Spinal cord (tissue), 10 donors: ENCODE results near the gene APOA4. TPM values are rescaled to one million over a fixed set of nuclear protein-coding genes. Genes with fewer than 3 reads are reported as not detected.

Source experiments
- DNase-seq, 6 donors: peaks; one replicate each; pipeline versions ENCODE4 v3.0.0 to v3.0.0-alpha.2; 2013 to 2015; ENCODE audit warnings: low spot score in 6 of 6, low read depth in 4 of 6
- H3K27ac ChIP-seq: one replicate; pipeline ENCODE4 v1.5.1; 2013; ENCODE audit warnings: low read depth, low read length, control low read depth
- H3K27me3 ChIP-seq: one replicate; pipeline ENCODE4 v1.6.1; 2013; ENCODE audit warnings: low read length; ENCODE audit not compliant: control insufficient read depth, insufficient read depth
- H3K36me3 ChIP-seq: one replicate; pipeline ENCODE4 v1.6.1; 2013; ENCODE audit warnings: low read length; ENCODE audit not compliant: control insufficient read depth, insufficient read depth
- H3K4me1 ChIP-seq: one replicate; pipeline ENCODE4 v1.6.1; 2013; ENCODE audit warnings: low read length; ENCODE audit not compliant: control insufficient read depth, insufficient read depth
- H3K4me3 ChIP-seq: one replicate; pipeline ENCODE4 v1.5.1; 2013; ENCODE audit warnings: low read depth, low read length, control low read depth
- H3K9me3 ChIP-seq: one replicate; pipeline ENCODE4 v1.6.1; 2013; ENCODE audit warnings: low read length; ENCODE audit not compliant: control insufficient read depth, insufficient read depth
- WGBS: methylation state at CpG from one replicate; pipeline ENCODE4 v1.1.5; 2013; ENCODE audit warnings: missing lambda C conversion rate; ENCODE audit not compliant: insufficient coverage; 5-methylcytosine and 5-hydroxymethylcytosine counted together
- polyA plus RNA-seq, 2 donors: library from polyadenylated mRNA; unstranded; fragments of 120-200 nt; gene quantifications; one replicate each; pipeline ENCODE4 v1.2.1, GENCODE V29; 2013; ENCODE audit not compliant: insufficient read length in 2 of 2
- total RNA-seq, 2 donors: library from RNA; depleted of rRNA in 1 of 2; stranded (reverse); fragments of 120-200 nt in 1 of 2; fragments of >200 nt in 1 of 2; gene quantifications; one replicate each; pipeline versions ENCODE4 v1.2.3 to v1.2.4, GENCODE V29; 2013 to 2014
- donor health status: healthy.

Gene APOA4
- total and polyA plus RNA-seq, 4 donors: not detected

GRCh38 chr11:116825854-116826750 is 3.0 kb upstream of the APOA4 start:
- H3K27me3 ChIP-seq: no peaks in the 10 kb centered on the region
- peaks cover 24% of the 10 kb centered on the region for H3K4me1 ChIP-seq
- H3K27ac ChIP-seq: no peak overlapping the region
- no peak for DNase-seq
- H3K9me3 ChIP-seq: no peaks in the 10 kb centered on the region
- 88% methylated on average over 21 of the region's 22 CpGs for WGBS
- no peak overlapping the region for H3K4me3 ChIP-seq
- no peaks in the 10 kb centered on the region for H3K36me3 ChIP-seq

- no peak overlapping the region for H3K4me3 ChIP-seq
- no peak overlapping the region for H3K27ac ChIP-seq
- no peaks in the 10 kb centered on the region for H3K9me3 ChIP-seq
- no peaks in the 10 kb centered on the region for H3K27me3 ChIP-seq
- 81% methylated on average over 3 of the region's 5 CpGs for WGBS
- H3K36me3 ChIP-seq: no peaks in the 10 kb centered on the region
- DNase-seq: no peak
- H3K4me1 ChIP-seq: peaks cover 24% of the 10 kb centered on the region
Measured at GRCh38 chr11:116825434-116825833, 2.3 kb upstream of the APOA4 start.

- peaks cover 10% of the 10 kb centered on the region for H3K4me1 ChIP-seq
- H3K4me3 ChIP-seq: no peak overlapping the region
- no peaks in the 10 kb centered on the region for H3K9me3 ChIP-seq
- H3K36me3 ChIP-seq: no peaks in the 10 kb centered on the region
- DNase-seq: no peak
- H3K27me3 ChIP-seq: no peaks in the 10 kb centered on the region
- H3K27ac ChIP-seq: no peak overlapping the region
- WGBS: 63% methylated on average over 5 of the region's 5 CpGs
Measured at GRCh38 chr11:116822575-116822974, 529 bp downstream of the APOA4 start.

GRCh38 chr11:116821050-116821918 is 1.8 kb downstream of the APOA4 start:
- no peak overlapping the region for H3K4me3 ChIP-seq
- WGBS: 94% methylated on average over 51 of the region's 51 CpGs
- H3K4me1 ChIP-seq: peaks cover 10% of the 10 kb centered on the region
- H3K27me3 ChIP-seq: no peaks in the 10 kb centered on the region
- H3K9me3 ChIP-seq: no peaks in the 10 kb centered on the region
- no peak overlapping the region for H3K27ac ChIP-seq
- no peak for DNase-seq
- H3K36me3 ChIP-seq: no peaks in the 10 kb centered on the region

GRCh38 chr11:116819049-116819448 is 4.1 kb downstream of the APOA4 start:
- no peak for DNase-seq
- H3K27me3 ChIP-seq: no peaks in the 10 kb centered on the region
- H3K9me3 ChIP-seq: no peaks in the 10 kb centered on the region
- H3K4me1 ChIP-seq: peaks cover 10% of the 10 kb centered on the region
- no peak overlapping the region for H3K27ac ChIP-seq
- H3K4me3 ChIP-seq: no peak overlapping the region
- no peaks in the 10 kb centered on the region for H3K36me3 ChIP-seq
- WGBS: 96% methylated on average over 6 of the region's 9 CpGs

- no peak overlapping the region for H3K27ac ChIP-seq
- H3K4me3 ChIP-seq: no peak overlapping the region
- no peaks in the 10 kb centered on the region for H3K36me3 ChIP-seq
- no peaks in the 10 kb centered on the region for H3K9me3 ChIP-seq
- 100% methylated on average over 1 of the region's 6 CpGs for WGBS
- no peak for DNase-seq
- no peaks in the 10 kb centered on the region for H3K4me1 ChIP-seq
- no peaks in the 10 kb centered on the region for H3K27me3 ChIP-seq
Measured at GRCh38 chr11:116814502-116814901, 8.6 kb downstream of the APOA4 start.

- no peaks in the 10 kb centered on the region for H3K9me3 ChIP-seq
- DNase-seq: no peak
- WGBS: 76% methylated on average over 3 of the region's 5 CpGs
- H3K4me3 ChIP-seq: no peak overlapping the region
- no peaks in the 10 kb centered on the region for H3K27me3 ChIP-seq
- H3K36me3 ChIP-seq: no peaks in the 10 kb centered on the region
- no peaks in the 10 kb centered on the region for H3K4me1 ChIP-seq
- no peak overlapping the region for H3K27ac ChIP-seq
Measured at GRCh38 chr11:116813781-116814471, 9.2 kb downstream of the APOA4 start.

- DNase-seq: no peak
- no peaks in the 10 kb centered on the region for H3K9me3 ChIP-seq
- no peaks in the 10 kb centered on the region for H3K27me3 ChIP-seq
- H3K27ac ChIP-seq: no peak overlapping the region
- no peaks in the 10 kb centered on the region for H3K4me1 ChIP-seq
- WGBS: 90% methylated on average over 1 of the region's 1 CpG
- no peak overlapping the region for H3K4me3 ChIP-seq
- H3K36me3 ChIP-seq: no peaks in the 10 kb centered on the region
Measured at GRCh38 chr11:116813170-116813569, 9.9 kb downstream of the APOA4 start.

GRCh38 chr11:116812109-116812508 is 11.0 kb downstream of the APOA4 start:
- no peaks in the 10 kb centered on the region for H3K4me1 ChIP-seq
- no peaks in the 10 kb centered on the region for H3K9me3 ChIP-seq
- WGBS: no CpG with 5 or more reads among the region's 4 CpGs
- H3K4me3 ChIP-seq: no peak overlapping the region
- H3K27ac ChIP-seq: no peak overlapping the region
- H3K27me3 ChIP-seq: no peaks in the 10 kb centered on the region
- no peak for DNase-seq
- H3K36me3 ChIP-seq: no peaks in the 10 kb centered on the region
